ENCODE measurements around the gene TMEM203.

GRCh38 chr9:137228968-137229896, 23.8 kb upstream of the TMEM203 start:
- TF ChIP-seq, protein P1, sequence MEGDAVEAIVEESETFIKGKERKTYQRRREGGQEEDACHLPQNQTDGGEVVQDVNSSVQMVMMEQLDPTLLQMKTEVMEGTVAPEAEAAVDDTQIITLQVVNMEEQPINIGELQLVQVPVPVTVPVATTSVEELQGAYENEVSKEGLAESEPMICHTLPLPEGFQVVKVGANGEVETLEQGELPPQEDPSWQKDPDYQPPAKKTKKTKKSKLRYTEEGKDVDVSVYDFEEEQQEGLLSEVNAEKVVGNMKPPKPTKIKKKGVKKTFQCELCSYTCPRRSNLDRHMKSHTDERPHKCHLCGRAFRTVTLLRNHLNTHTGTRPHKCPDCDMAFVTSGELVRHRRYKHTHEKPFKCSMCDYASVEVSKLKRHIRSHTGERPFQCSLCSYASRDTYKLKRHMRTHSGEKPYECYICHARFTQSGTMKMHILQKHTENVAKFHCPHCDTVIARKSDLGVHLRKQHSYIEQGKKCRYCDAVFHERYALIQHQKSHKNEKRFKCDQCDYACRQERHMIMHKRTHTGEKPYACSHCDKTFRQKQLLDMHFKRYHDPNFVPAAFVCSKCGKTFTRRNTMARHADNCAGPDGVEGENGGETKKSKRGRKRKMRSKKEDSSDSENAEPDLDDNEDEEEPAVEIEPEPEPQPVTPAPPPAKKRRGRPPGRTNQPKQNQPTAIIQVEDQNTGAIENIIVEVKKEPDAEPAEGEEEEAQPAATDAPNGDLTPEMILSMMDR (IDR thresholded peaks at IDR 0.05), result no peak
- TF ChIP-seq EP300 (IDR thresholded peaks at IDR 0.05; ENCODE audit: low read depth), result no peak
- TF ChIP-seq POLR2A (IDR thresholded peaks at IDR 0.05), result no peak
